HG03159 (cell line): ENCODE results near the gene MAP1B.

Experiments used
- ATAC-seq: cut with Tn5 transposase; IDR thresholded peaks from one replicate; pipeline ENCODE4 v1.9.1; 2021; ENCODE audit warnings: mild to moderate bottlenecking, moderate library complexity; ENCODE audit not compliant: unreplicated experiment

MAP1B gene

DNA sequence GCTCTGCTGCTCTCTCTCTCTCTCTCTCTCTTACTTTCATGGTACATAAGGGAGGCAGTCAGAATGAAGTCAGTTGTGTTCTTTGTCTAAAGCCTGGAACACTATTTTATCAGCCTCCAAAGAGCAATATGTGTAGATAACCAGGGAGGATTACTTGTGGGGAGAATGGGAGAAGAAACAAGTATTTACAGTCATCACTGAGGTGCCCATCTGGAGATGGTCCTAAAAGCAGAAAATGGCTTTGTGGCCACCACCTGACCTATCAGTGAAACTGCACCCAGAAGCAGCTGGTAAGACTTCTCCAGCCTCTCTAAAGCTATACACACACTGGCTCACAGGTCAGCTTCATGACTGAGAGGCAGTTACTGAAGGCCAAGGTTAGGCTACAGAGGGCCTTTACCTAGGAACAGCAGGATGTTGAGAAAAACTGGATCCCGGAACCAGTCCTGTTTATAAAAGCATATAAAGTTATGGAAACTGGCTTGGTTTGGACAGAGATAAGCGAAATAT lies 137.6 kb downstream of the MAP1B start:
- ATAC-seq = peak; percentile 95

DNA sequence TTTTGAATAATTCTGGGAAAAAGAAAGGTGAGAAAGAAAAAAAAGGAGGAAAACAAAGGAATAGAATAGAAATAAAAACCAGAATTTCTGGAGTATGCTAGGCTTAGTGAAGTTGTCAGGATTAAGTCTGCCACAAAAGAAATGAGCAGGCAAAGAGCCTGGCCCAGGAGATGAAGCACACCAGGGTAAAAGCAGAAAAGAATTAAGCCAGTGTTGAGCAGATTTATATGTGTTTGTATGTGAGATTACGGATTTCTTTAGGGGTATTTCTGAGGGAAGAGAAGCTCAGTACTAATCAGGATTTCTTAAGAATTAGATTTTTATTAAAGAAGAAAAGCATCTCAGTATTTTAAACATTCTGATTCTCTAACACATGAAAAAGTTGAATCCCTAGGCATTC lies 138.3 kb downstream of the MAP1B start:
- ATAC-seq = no peak

DNA sequence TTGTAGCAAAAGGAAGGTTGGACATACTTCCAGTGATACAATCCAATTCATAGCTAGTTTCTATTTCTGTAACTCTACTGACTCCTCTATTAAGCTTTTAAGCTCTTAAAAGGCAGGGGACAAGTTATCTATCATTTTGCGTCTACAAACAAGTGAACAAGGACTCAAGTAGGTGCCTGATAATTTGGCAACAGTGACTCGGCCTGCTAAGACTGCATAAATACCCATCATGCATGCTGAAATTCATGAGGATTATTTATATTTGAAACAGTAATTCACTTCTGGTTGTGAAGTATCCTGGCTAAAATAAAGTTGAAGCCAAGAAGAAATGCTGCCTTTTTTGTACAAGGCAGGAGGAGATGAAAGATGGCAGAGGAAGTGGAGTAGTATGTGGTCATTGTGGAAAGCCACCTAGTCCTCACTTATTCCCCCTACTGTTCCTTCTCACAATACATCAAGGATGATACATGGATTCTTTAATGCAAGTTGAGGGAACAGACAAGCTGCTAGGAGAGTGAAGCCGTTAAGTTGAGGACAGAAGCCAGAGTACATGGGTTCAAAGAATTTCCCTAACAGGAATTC lies 138.8 kb downstream of the MAP1B start:
- no peak for ATAC-seq

DNA sequence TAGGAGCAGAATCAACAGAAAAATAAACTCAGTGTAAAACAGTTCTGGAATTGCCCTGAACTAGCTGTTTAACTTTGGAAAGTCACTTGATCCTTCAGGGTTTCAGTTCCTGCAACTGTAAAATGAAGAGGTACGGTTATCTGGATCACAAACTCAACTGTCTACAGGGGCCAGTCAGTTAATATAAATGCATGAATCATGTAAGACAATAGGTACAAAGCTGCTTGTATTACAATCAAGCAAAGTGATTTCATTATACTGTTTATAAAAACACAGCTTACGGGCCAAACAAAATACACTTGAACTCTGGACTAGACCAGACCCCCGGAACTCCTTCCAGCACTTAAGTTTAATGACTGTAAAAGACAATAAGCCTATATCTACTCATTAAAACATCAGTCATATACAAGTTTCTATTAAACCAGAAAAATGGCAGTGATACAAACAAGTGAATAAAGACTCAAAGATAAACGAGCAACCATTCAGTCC lies 139.7 kb downstream of the MAP1B start:
- no peak for ATAC-seq

DNA sequence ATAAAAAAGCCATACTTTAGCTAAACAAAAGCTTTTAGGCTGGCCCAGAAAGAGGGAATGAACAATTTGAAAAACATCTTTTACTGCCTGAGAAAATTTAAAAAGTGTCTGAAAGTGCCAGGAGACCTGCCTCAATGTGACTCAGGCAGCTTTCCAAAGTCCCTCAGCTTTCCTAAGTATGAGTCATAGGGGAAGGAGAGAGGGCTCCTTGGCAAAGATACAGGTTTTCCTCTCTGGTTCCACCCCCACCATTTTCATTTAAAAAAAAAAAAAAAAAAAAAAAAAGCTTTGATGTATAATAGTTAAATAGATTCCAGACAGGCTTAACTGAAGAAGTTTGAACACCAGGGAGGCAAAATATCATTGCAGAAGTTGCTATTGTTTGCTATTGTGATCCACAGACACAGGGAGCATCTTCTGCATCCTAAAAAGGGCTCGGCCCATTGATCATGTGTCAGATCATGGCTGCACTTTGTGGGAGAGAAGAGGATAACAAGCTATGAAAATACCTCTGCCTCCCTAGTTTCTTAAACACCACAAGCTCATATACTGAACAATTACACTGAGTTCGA lies 141.2 kb downstream of the MAP1B start:
- no peak for ATAC-seq

DNA sequence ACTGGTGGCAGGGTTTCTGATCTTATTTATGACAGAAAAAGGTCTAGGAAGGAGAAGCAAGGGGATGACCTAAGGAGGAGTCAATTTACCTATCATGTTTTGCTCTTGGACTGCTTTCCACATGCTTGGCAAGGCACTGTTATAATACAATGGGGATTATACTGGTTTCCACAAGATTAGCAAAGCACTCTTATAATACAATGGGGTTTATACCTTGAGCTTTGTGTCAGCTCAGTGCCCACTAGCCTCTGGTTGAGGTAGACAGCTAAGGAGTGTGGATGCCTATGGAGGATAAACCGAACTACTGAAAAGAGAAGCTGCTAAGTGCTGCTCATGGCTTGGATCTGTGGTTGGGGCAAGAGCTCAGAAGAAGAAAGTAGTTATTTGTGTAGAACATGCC lies 144.1 kb downstream of the MAP1B start:
- ATAC-seq = no peak

DNA sequence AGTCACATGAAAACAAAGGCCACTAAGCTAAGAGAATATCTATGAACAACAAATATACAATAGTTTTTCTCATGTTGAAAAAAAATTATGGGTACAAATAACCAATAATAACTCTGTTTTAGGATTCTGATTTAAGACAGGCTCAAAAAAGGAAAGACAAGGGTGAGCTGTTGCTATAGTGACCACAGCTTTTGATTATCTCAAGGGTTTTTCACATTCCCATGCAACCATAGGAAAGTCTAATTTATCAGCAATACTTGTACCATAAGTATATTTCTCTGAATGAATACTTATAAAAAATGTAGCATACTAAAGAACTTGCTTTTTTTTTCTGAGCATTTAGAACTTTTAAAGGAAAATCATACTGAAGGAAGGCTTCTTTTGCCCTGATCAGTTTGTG lies 144.7 kb downstream of the MAP1B start:
- ATAC-seq = no peak

DNA sequence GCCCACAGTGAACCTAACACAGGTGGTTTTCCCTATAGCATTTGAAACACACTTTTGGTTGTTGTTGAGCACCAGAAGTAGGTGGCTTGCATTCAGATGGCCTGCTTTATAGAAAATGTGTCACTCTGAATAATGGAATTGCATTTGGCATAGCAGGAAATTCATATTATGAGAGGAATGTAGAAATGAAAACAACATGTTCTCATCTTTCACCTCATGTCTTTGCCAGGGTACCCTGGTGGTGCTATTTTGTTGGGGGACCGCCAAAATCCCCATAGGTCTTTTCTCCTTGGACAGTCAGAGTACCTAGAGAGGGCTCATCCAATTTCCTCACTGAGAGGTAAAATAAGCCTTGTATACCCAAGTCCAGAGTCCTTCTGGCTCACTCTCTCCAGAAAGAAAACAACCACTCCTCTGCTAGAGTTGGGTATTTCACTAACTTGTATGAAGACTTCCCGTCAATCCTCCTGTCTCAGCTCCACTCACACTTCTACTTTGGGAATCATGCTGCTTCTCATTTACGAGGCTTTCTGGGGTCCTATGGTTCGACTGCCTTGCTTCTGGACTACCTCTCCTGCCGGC lies 145.4 kb downstream of the MAP1B start:
- no peak for ATAC-seq

DNA sequence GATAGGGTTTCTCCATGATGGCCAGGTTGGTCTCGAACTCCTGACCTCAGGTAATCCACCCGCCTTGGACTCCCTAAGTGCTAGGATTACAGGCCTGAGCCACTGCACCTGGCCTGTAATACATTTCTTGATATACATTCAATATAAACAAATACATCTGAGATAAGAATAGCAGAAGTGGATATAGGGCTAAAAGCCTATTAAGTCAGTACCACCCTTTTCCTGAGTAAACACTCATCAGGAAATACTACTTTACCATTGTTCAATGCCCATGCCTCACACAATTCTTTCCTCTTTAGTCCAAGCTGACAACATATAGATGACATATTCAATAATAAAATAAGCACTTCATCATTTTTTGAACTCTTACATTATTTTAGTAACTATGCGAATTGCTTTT lies 148.0 kb downstream of the MAP1B start:
- no peak for ATAC-seq

DNA sequence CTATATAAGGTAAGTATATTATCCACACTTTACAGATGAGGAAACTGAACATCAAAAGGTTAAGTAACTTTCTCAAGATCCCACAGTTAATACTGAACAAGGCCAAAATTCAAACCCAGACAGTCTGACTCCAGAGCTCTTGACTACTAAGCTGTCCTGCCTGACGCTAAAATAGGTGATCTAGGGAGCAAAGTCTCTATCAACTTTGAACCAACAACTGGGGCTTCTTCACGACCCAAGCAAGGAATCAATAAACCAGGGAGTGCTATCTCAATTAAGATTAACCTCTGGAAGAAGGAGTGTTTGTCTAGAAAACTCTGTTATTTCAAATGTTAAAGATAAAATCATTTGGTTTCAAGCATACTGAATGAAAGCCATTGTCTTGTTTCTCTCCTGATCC lies 148.4 kb downstream of the MAP1B start:
- no peak for ATAC-seq

DNA sequence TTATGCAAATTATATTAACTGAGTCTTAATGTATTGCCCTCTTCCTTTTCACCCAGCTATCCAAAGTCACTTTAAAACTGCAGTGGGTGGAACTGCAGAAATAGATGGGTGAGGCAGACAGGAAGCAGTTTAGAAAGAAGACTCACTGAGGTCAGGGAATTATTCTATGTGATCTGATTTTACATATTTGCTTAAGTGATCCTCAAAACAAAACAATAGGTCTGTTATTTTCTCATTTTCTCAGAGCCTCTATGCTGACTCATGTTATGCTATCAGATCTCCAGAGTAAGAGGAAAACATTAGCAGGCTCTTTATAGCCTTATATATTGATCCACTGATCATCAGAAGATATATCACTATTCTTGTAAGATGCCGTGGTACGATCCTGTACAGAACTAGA lies 149.3 kb downstream of the MAP1B start:
- ATAC-seq = no peak
